ENCODE results near the gene BICDL1.

Gene BICDL1

GRCh38 chr12:120137833-120138232 is 148.8 kb downstream of the BICDL1 start:
- no peak overlapping the region for H3K4me3 ChIP-seq (ENCODE audit: control insufficient read depth, low read depth, low read length)
- DNase-seq (ENCODE audit: low read depth): no peak
- TF ChIP-seq, protein P1, sequence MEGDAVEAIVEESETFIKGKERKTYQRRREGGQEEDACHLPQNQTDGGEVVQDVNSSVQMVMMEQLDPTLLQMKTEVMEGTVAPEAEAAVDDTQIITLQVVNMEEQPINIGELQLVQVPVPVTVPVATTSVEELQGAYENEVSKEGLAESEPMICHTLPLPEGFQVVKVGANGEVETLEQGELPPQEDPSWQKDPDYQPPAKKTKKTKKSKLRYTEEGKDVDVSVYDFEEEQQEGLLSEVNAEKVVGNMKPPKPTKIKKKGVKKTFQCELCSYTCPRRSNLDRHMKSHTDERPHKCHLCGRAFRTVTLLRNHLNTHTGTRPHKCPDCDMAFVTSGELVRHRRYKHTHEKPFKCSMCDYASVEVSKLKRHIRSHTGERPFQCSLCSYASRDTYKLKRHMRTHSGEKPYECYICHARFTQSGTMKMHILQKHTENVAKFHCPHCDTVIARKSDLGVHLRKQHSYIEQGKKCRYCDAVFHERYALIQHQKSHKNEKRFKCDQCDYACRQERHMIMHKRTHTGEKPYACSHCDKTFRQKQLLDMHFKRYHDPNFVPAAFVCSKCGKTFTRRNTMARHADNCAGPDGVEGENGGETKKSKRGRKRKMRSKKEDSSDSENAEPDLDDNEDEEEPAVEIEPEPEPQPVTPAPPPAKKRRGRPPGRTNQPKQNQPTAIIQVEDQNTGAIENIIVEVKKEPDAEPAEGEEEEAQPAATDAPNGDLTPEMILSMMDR (IDR thresholded peaks at IDR 0.05; ENCODE audit: control insufficient read depth, insufficient read depth, low read depth, low read length, missing control alignments): no peak

DNA sequence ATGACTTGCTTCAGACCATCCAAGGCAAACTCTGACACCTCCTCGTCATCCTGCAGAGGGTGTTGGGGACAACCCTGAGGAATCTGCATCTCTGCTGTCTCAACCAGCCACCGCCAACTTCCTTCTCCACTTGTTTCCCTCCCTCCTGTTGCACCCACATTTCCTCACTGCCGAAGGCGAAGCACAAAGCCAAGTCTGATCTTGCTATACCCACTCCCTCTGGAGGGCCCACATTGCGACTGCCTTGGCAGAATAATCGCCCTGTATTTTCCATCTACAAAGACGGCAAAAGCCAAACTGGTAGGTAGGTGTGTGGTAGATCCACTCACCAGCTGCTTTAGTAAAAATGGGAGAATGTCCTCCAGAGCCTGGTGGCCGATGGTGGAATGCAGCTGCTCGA is 149.3 kb downstream of the BICDL1 start:
- H3K4me3 ChIP-seq (ENCODE audit: control insufficient read depth, low read depth, low read length): no peak overlapping the region
- TF ChIP-seq, protein P1 (IDR thresholded peaks at IDR 0.05; ENCODE audit: control insufficient read depth, insufficient read depth, low read depth, low read length, missing control alignments): no peak
- DNase-seq (ENCODE audit: low read depth): no peak

- no peak for DNase-seq (ENCODE audit: low read depth)
- TF ChIP-seq, protein P1 (IDR thresholded peaks at IDR 0.05; ENCODE audit: control insufficient read depth, insufficient read depth, low read depth, low read length, missing control alignments): no peak
- no peak overlapping the region for H3K4me3 ChIP-seq (ENCODE audit: control insufficient read depth, low read depth, low read length)
Observed at GRCh38 chr12:120139958-120140357, 150.9 kb downstream of the BICDL1 start.

- H3K4me3 ChIP-seq (ENCODE audit: control insufficient read depth, low read depth, low read length): no peak overlapping the region
- no peak for DNase-seq (ENCODE audit: low read depth)
- TF ChIP-seq, protein P1 (IDR thresholded peaks at IDR 0.05; ENCODE audit: control insufficient read depth, insufficient read depth, low read depth, low read length, missing control alignments): no peak
Observed at GRCh38 chr12:120140603-120141002, 151.6 kb downstream of the BICDL1 start.

- no peak overlapping the region for H3K4me3 ChIP-seq (ENCODE audit: control insufficient read depth, low read depth, low read length)
- TF ChIP-seq, protein P1 (IDR thresholded peaks at IDR 0.05; ENCODE audit: control insufficient read depth, insufficient read depth, low read depth, low read length, missing control alignments): no peak
- no peak for DNase-seq (ENCODE audit: low read depth)
Observed at GRCh38 chr12:120141336-120141735, 152.3 kb downstream of the BICDL1 start.

GRCh38 chr12:120142231-120142877 is 153.3 kb downstream of the BICDL1 start:
- no peak overlapping the region for H3K4me3 ChIP-seq (ENCODE audit: control insufficient read depth, low read depth, low read length)
- TF ChIP-seq, protein P1 (IDR thresholded peaks at IDR 0.05; ENCODE audit: control insufficient read depth, insufficient read depth, low read depth, low read length, missing control alignments): no peak
- no peak for DNase-seq (ENCODE audit: low read depth)
